Dermis blood vessel endothelial cell (primary cell): ENCODE results near the gene PCDHA1. TPM values are rescaled to one million over a fixed set of nuclear protein-coding genes. Genes with fewer than 3 reads are reported as not detected.
"Not testable (repeated sequence)": the region's sequence is repeated elsewhere in the genome, so short reads cannot be mapped to it uniquely, and the experiment has no call there.

ENCODE experiments used
- DNase-seq: peaks from one replicate; pipeline ENCODE4 v3.0.0; 2010
- total RNA-seq: library from RNA; depleted of rRNA; stranded (reverse); fragments of >200 nt; gene quantifications from 2 replicates; pipeline ENCODE4 v1.2.3, GENCODE V29; 2014

Gene PCDHA1
- total RNA-seq, 1 donor from 2014 or later, result 0.17 TPM

- not testable (repeated sequence) for DNase-seq
Observed at GRCh38 chr5:140808241-140808888, 22.4 kb downstream of the PCDHA1 start.

- DNase-seq, result no peak
Observed at GRCh38 chr5:140808889-140809291, 22.9 kb downstream of the PCDHA1 start.

GRCh38 chr5:140821375-140822280 lies 35.7 kb downstream of the PCDHA1 start, which contains the start of gene PCDHA5:
PCDHA5 (plus strand) TSS chr5:140821613.
- DNase-seq, result peak; percentile 54

GRCh38 chr5:140822281-140822629 lies 36.3 kb downstream of the PCDHA1 start:
- no peak for DNase-seq

GRCh38 chr5:140822969-140823368 lies 37.0 kb downstream of the PCDHA1 start:
- DNase-seq, result not testable (repeated sequence)

GRCh38 chr5:140823475-140823874 lies 37.5 kb downstream of the PCDHA1 start:
- no peak for DNase-seq

- peak; percentile 32 for DNase-seq
Observed at GRCh38 chr5:140827704-140828361, 41.9 kb downstream of the PCDHA1 start, which contains the start of gene PCDHA6. PCDHA6 (plus strand) TSS chr5:140827960; CDS start chr5:140828092, 132 bp downstream.

- DNase-seq, result no peak
Observed at GRCh38 chr5:140828362-140828737, 42.4 kb downstream of the PCDHA1 start.

- not testable (repeated sequence) for DNase-seq
Observed at GRCh38 chr5:140829511-140830501, 43.9 kb downstream of the PCDHA1 start.

GRCh38 chr5:140833993-140834392 lies 48.1 kb downstream of the PCDHA1 start, which contains the start of gene PCDHA7:
PCDHA7 (plus strand) TSS chr5:140834269; CDS start chr5:140834384, 115 bp downstream.
- DNase-seq, result peak; percentile 43

GRCh38 chr5:140834439-140835008 lies 48.6 kb downstream of the PCDHA1 start:
- not testable (repeated sequence) for DNase-seq

GRCh38 chr5:140835622-140836510 lies 49.9 kb downstream of the PCDHA1 start:
- no peak for DNase-seq

GRCh38 chr5:140840978-140841962 lies 55.3 kb downstream of the PCDHA1 start, which contains the start of gene PCDHA8:
PCDHA8 (plus strand) TSS chr5:140841187; CDS start chr5:140841322, 135 bp downstream.
- DNase-seq, result peak; percentile 16

GRCh38 chr5:140842798-140843733 lies 57.1 kb downstream of the PCDHA1 start:
- no peak for DNase-seq

GRCh38 chr5:140848139-140849102 lies 62.5 kb downstream of the PCDHA1 start, which contains the start of gene PCDHA9:
PCDHA9 (plus strand) TSS chr5:140848382; CDS start chr5:140848496, 114 bp downstream.
- not testable (repeated sequence) for DNase-seq
